ENCODE data around the gene ZNF407. TPM values are rescaled to one million over a fixed set of nuclear protein-coding genes. Genes with fewer than 3 reads are reported as not detected.

ZNF407 gene
- total and polyA plus RNA-seq, 9 donors: 5.3 to 22.3 (median 18.7) TPM

GRCh38 chr18:74942319-74942910 is 344.7 kb downstream of the ZNF407 start:
- Histone ChIP-seq H3K9me3 (no peaks in the 10 kb centered on the region), H3K27me3 (no peaks in the 10 kb centered on the region), H3K27ac (no peak overlapping the region), H3K4me3 (no peak overlapping the region), H3K36me3 (no peaks in the 10 kb centered on the region), H3K4me1 (ENCODE audit: insufficient read depth) (no peaks in the 10 kb centered on the region)
- intact Hi-C loops (cut with DNase I): no loop called here
- WGBS, 3 donors: 91 to 92% (median 91%) methylated on average over 9 of the region's 9 CpGs
- TF ChIP-seq EP300 (IDR thresholded peaks at IDR 0.05): no peak
- TF ChIP-seq POLR2A (IDR thresholded peaks at IDR 0.05): no peak
- TF ChIP-seq CTCF (IDR thresholded peaks at IDR 0.05): no peak
- no peak for DNase-seq

GRCh38 chr18:74944676-74945075 is 347.0 kb downstream of the ZNF407 start:
- intact Hi-C loops (cut with DNase I): no loop called here
- Histone ChIP-seq H3K36me3 (no peaks in the 10 kb centered on the region), H3K9me3 (no peaks in the 10 kb centered on the region), H3K4me1 (ENCODE audit: insufficient read depth) (no peaks in the 10 kb centered on the region), H3K27me3 (no peaks in the 10 kb centered on the region), H3K27ac (no peak overlapping the region), H3K4me3 (no peak overlapping the region)
- 70 to 80% (median 78%) methylated on average over 5 of the region's 5 CpGs for WGBS, 3 donors
- no peak for TF ChIP-seq CTCF (IDR thresholded peaks at IDR 0.05)
- no peak for TF ChIP-seq POLR2A (IDR thresholded peaks at IDR 0.05)
- no peak for TF ChIP-seq EP300 (IDR thresholded peaks at IDR 0.05)
- no peak for DNase-seq

GRCh38 chr18:74945774-74946545 is 348.3 kb downstream of the ZNF407 start:
- 84 to 91% (median 88%) methylated on average over 7 of the region's 7 CpGs for WGBS, 3 donors
- DNase-seq: no peak
- Histone ChIP-seq H3K27ac (no peak overlapping the region), H3K27me3 (no peaks in the 10 kb centered on the region), H3K4me1 (ENCODE audit: insufficient read depth) (peaks cover 3% of the 10 kb centered on the region), H3K9me3 (no peaks in the 10 kb centered on the region), H3K4me3 (no peak overlapping the region), H3K36me3 (no peaks in the 10 kb centered on the region)
- intact Hi-C loops (cut with DNase I): no loop called here
- TF ChIP-seq POLR2A (IDR thresholded peaks at IDR 0.05) (no peak), EP300 (IDR thresholded peaks at IDR 0.05) (no peak), CTCF (IDR thresholded peaks at IDR 0.05) (no peak)

GRCh38 chr18:74946646-74947375 is 349.1 kb downstream of the ZNF407 start:
- WGBS, 3 donors: 90 to 93% (median 91%) methylated on average over 3 of the region's 3 CpGs

More at GRCh38 chr18:74946646-74947375, 349.1 kb downstream of the ZNF407 start:
- no peak for TF ChIP-seq POLR2A (IDR thresholded peaks at IDR 0.05)
- TF ChIP-seq CTCF (IDR thresholded peaks at IDR 0.05): no peak
- no peak for TF ChIP-seq EP300 (IDR thresholded peaks at IDR 0.05)
- H3K27ac ChIP-seq: no peak overlapping the region
- DNase-seq: no peak
- H3K36me3 ChIP-seq: no peaks in the 10 kb centered on the region
- H3K9me3 ChIP-seq: no peaks in the 10 kb centered on the region
- intact Hi-C loops (cut with DNase I): no loop called here
- H3K27me3 ChIP-seq: no peaks in the 10 kb centered on the region
- H3K4me3 ChIP-seq: no peak overlapping the region
- H3K4me1 ChIP-seq (ENCODE audit: insufficient read depth): peaks cover 6% of the 10 kb centered on the region
